GM21367 (cell line): ENCODE results near the gene POLN.
"Not testable (repeated sequence)": the region's sequence is repeated elsewhere in the genome, so short reads cannot be mapped to it uniquely, and the experiment has no call there.

Experiments used
- ATAC-seq: cut with Tn5 transposase; IDR thresholded peaks from one replicate; pipeline ENCODE4 v1.9.1; 2021; ENCODE audit not compliant: unreplicated experiment

POLN gene

GRCh38 chr4:2275546-2276251 is 33.8 kb upstream of the POLN start:
- ATAC-seq: no peak

- not testable (repeated sequence) for ATAC-seq
Measured at GRCh38 chr4:2275044-2275397, 33.1 kb upstream of the POLN start.

GRCh38 chr4:2274320-2275043 is 32.6 kb upstream of the POLN start:
- no peak for ATAC-seq

- ATAC-seq: no peak
Measured at GRCh38 chr4:2273657-2274319, 31.9 kb upstream of the POLN start.

- no peak for ATAC-seq
Measured at GRCh38 chr4:2273221-2273620, 31.3 kb upstream of the POLN start.

- ATAC-seq: no peak
Measured at GRCh38 chr4:2272828-2273120, 30.9 kb upstream of the POLN start.

- no peak for ATAC-seq
Measured at GRCh38 chr4:2272026-2272827, 30.3 kb upstream of the POLN start.

- no peak for ATAC-seq
Measured at GRCh38 chr4:2271279-2272025, 29.5 kb upstream of the POLN start.

- ATAC-seq: no peak
Measured at GRCh38 chr4:2270341-2271165, 28.6 kb upstream of the POLN start.

GRCh38 chr4:2269618-2270163 is 27.8 kb upstream of the POLN start:
- no peak for ATAC-seq

- no peak for ATAC-seq
Measured at GRCh38 chr4:2269206-2269531, 27.2 kb upstream of the POLN start.

- ATAC-seq: no peak
Measured at GRCh38 chr4:2268357-2269205, 26.7 kb upstream of the POLN start.

GRCh38 chr4:2267841-2268240 is 25.9 kb upstream of the POLN start:
- no peak for ATAC-seq

- ATAC-seq: no peak
Measured at GRCh38 chr4:2267320-2267811, 25.4 kb upstream of the POLN start.

- ATAC-seq: no peak
Measured at GRCh38 chr4:2266821-2267220, 24.9 kb upstream of the POLN start.

GRCh38 chr4:2266181-2266580 is 24.3 kb upstream of the POLN start:
- ATAC-seq: no peak

GRCh38 chr4:2265113-2266110 is 23.5 kb upstream of the POLN start:
- ATAC-seq: no peak
